GM12873 (cell line): ENCODE measurements around the gene CBARP.

Experiments used
- CTCF ChIP-seq: IDR thresholded peaks from 2 replicates; pipeline ENCODE4 v1.5.1; 2012; ENCODE audit warnings: low read depth, mild to moderate bottlenecking, moderate library complexity, low read length, control low read depth; ENCODE audit not compliant: insufficient read depth; ENCODE audit errors: missing control alignments

Gene CBARP

GRCh38 chr19:1181606-1182005 is 56.2 kb downstream of the CBARP start:
- TF ChIP-seq CTCF, result no peak
